ENCODE measurements around the gene SHROOM3.

Gene SHROOM3

GRCh38 chr4:76459291-76459723 lies 24.3 kb downstream of the SHROOM3 start:
- Histone ChIP-seq H3K4me3 (ENCODE audit: low read length in 2 of 2) (no peak overlapping the region), H3K4me1 (ENCODE audit: control insufficient read depth in 2 of 2, insufficient read depth in 2 of 2, low read length in 2 of 2) (no peaks in the 10 kb centered on the region), H3K9me3 (ENCODE audit: control insufficient read depth in 2 of 2, low read length in 2 of 2) (peaks cover 0 to 2% of the 10 kb centered on the region in 2 donors), H3K36me3 (ENCODE audit: control insufficient read depth in 2 of 2, insufficient read depth in 2 of 2, low read length in 2 of 2) (no peaks in the 10 kb centered on the region), H3K27me3 (ENCODE audit: control insufficient read depth in 2 of 2, insufficient read depth in 2 of 2, low read length in 2 of 2) (no peaks in the 10 kb centered on the region), H3K27ac (ENCODE audit: low read depth in 2 of 2, low read length in 2 of 2) (no peak overlapping the region), H3K9ac (ENCODE audit: low read depth in 1 of 2, low read length in 2 of 2) (no peak overlapping the region)

- no peaks in the 10 kb centered on the region for H3K4me1 ChIP-seq (ENCODE audit: control insufficient read depth in 2 of 2, insufficient read depth in 2 of 2, low read length in 2 of 2)
- H3K4me3 ChIP-seq (ENCODE audit: low read length in 2 of 2): no peak overlapping the region
- peaks cover 0 to 2% of the 10 kb centered on the region in 2 donors for H3K9me3 ChIP-seq (ENCODE audit: control insufficient read depth in 2 of 2, low read length in 2 of 2)
- H3K9ac ChIP-seq (ENCODE audit: low read depth in 1 of 2, low read length in 2 of 2): no peak overlapping the region
- no peak overlapping the region for H3K27ac ChIP-seq (ENCODE audit: low read depth in 2 of 2, low read length in 2 of 2)
- H3K36me3 ChIP-seq (ENCODE audit: control insufficient read depth in 2 of 2, insufficient read depth in 2 of 2, low read length in 2 of 2): no peaks in the 10 kb centered on the region
- no peaks in the 10 kb centered on the region for H3K27me3 ChIP-seq (ENCODE audit: control insufficient read depth in 2 of 2, insufficient read depth in 2 of 2, low read length in 2 of 2)
These were observed 28.5 kb downstream of the SHROOM3 start for GRCh38 chr4:76463568-76463967.

- no peaks in the 10 kb centered on the region for H3K9me3 ChIP-seq (ENCODE audit: control insufficient read depth in 2 of 2, low read length in 2 of 2)
- no peak overlapping the region for H3K27ac ChIP-seq (ENCODE audit: low read depth in 2 of 2, low read length in 2 of 2)
- H3K36me3 ChIP-seq (ENCODE audit: control insufficient read depth in 2 of 2, insufficient read depth in 2 of 2, low read length in 2 of 2): no peaks in the 10 kb centered on the region
- no peak overlapping the region for H3K4me3 ChIP-seq (ENCODE audit: low read length in 2 of 2)
- H3K27me3 ChIP-seq (ENCODE audit: control insufficient read depth in 2 of 2, insufficient read depth in 2 of 2, low read length in 2 of 2): no peaks in the 10 kb centered on the region
- no peak overlapping the region for H3K9ac ChIP-seq (ENCODE audit: low read depth in 1 of 2, low read length in 2 of 2)
- no peaks in the 10 kb centered on the region for H3K4me1 ChIP-seq (ENCODE audit: control insufficient read depth in 2 of 2, insufficient read depth in 2 of 2, low read length in 2 of 2)
These were observed 35.0 kb downstream of the SHROOM3 start for GRCh38 chr4:76470064-76470463.

- Histone ChIP-seq H3K36me3 (ENCODE audit: control insufficient read depth in 2 of 2, insufficient read depth in 2 of 2, low read length in 2 of 2) (no peaks in the 10 kb centered on the region), H3K9ac (ENCODE audit: low read depth in 1 of 2, low read length in 2 of 2) (no peak overlapping the region)
These were observed 35.5 kb downstream of the SHROOM3 start for GRCh38 chr4:76470532-76470931.

GRCh38 chr4:76476571-76476970 lies 41.5 kb downstream of the SHROOM3 start:
- no peaks in the 10 kb centered on the region for H3K36me3 ChIP-seq (ENCODE audit: control insufficient read depth in 2 of 2, insufficient read depth in 2 of 2, low read length in 2 of 2)
- no peaks in the 10 kb centered on the region for H3K9me3 ChIP-seq (ENCODE audit: control insufficient read depth in 2 of 2, low read length in 2 of 2)
- H3K27me3 ChIP-seq (ENCODE audit: control insufficient read depth in 2 of 2, insufficient read depth in 2 of 2, low read length in 2 of 2): no peaks in the 10 kb centered on the region
- no peaks in the 10 kb centered on the region for H3K4me1 ChIP-seq (ENCODE audit: control insufficient read depth in 2 of 2, insufficient read depth in 2 of 2, low read length in 2 of 2)
- H3K9ac ChIP-seq (ENCODE audit: low read depth in 1 of 2, low read length in 2 of 2): no peak overlapping the region
- no peak overlapping the region for H3K4me3 ChIP-seq (ENCODE audit: low read length in 2 of 2)
- H3K27ac ChIP-seq (ENCODE audit: low read depth in 2 of 2, low read length in 2 of 2): no peak overlapping the region

More at GRCh38 chr4:76470532-76470931, 35.5 kb downstream of the SHROOM3 start:
- Histone ChIP-seq H3K9me3 (ENCODE audit: control insufficient read depth in 2 of 2, low read length in 2 of 2) (no peaks in the 10 kb centered on the region), H3K4me3 (ENCODE audit: low read length in 2 of 2) (no peak overlapping the region), H3K27me3 (ENCODE audit: control insufficient read depth in 2 of 2, insufficient read depth in 2 of 2, low read length in 2 of 2) (no peaks in the 10 kb centered on the region), H3K4me1 (ENCODE audit: control insufficient read depth in 2 of 2, insufficient read depth in 2 of 2, low read length in 2 of 2) (no peaks in the 10 kb centered on the region), H3K27ac (ENCODE audit: low read depth in 2 of 2, low read length in 2 of 2) (no peak overlapping the region)

GRCh38 chr4:76484654-76485053 lies 49.6 kb downstream of the SHROOM3 start:
- no peak overlapping the region for H3K27ac ChIP-seq (ENCODE audit: low read depth in 2 of 2, low read length in 2 of 2)
- H3K4me1 ChIP-seq (ENCODE audit: control insufficient read depth in 2 of 2, insufficient read depth in 2 of 2, low read length in 2 of 2): no peaks in the 10 kb centered on the region
- H3K9me3 ChIP-seq (ENCODE audit: control insufficient read depth in 2 of 2, low read length in 2 of 2): no peaks in the 10 kb centered on the region
- no peaks in the 10 kb centered on the region for H3K27me3 ChIP-seq (ENCODE audit: control insufficient read depth in 2 of 2, insufficient read depth in 2 of 2, low read length in 2 of 2)
- no peaks in the 10 kb centered on the region for H3K36me3 ChIP-seq (ENCODE audit: control insufficient read depth in 2 of 2, insufficient read depth in 2 of 2, low read length in 2 of 2)
- no peak overlapping the region for H3K4me3 ChIP-seq (ENCODE audit: low read length in 2 of 2)
- H3K9ac ChIP-seq (ENCODE audit: low read depth in 1 of 2, low read length in 2 of 2): no peak overlapping the region

- Histone ChIP-seq H3K9me3 (ENCODE audit: control insufficient read depth in 2 of 2, low read length in 2 of 2) (no peaks in the 10 kb centered on the region), H3K36me3 (ENCODE audit: control insufficient read depth in 2 of 2, insufficient read depth in 2 of 2, low read length in 2 of 2) (no peaks in the 10 kb centered on the region), H3K27ac (ENCODE audit: low read depth in 2 of 2, low read length in 2 of 2) (no peak overlapping the region), H3K4me1 (ENCODE audit: control insufficient read depth in 2 of 2, insufficient read depth in 2 of 2, low read length in 2 of 2) (no peaks in the 10 kb centered on the region), H3K4me3 (ENCODE audit: low read length in 2 of 2) (no peak overlapping the region), H3K27me3 (ENCODE audit: control insufficient read depth in 2 of 2, insufficient read depth in 2 of 2, low read length in 2 of 2) (no peaks in the 10 kb centered on the region), H3K9ac (ENCODE audit: low read depth in 1 of 2, low read length in 2 of 2) (no peak overlapping the region)
These were observed 50.4 kb downstream of the SHROOM3 start for GRCh38 chr4:76485450-76485849.

- H3K9ac ChIP-seq (ENCODE audit: low read depth in 1 of 2, low read length in 2 of 2): no peak overlapping the region
- no peak overlapping the region for H3K27ac ChIP-seq (ENCODE audit: low read depth in 2 of 2, low read length in 2 of 2)
- no peaks in the 10 kb centered on the region for H3K9me3 ChIP-seq (ENCODE audit: control insufficient read depth in 2 of 2, low read length in 2 of 2)
- no peaks in the 10 kb centered on the region for H3K4me1 ChIP-seq (ENCODE audit: control insufficient read depth in 2 of 2, insufficient read depth in 2 of 2, low read length in 2 of 2)
- no peaks in the 10 kb centered on the region for H3K27me3 ChIP-seq (ENCODE audit: control insufficient read depth in 2 of 2, insufficient read depth in 2 of 2, low read length in 2 of 2)
- no peak overlapping the region for H3K4me3 ChIP-seq (ENCODE audit: low read length in 2 of 2)
- no peaks in the 10 kb centered on the region for H3K36me3 ChIP-seq (ENCODE audit: control insufficient read depth in 2 of 2, insufficient read depth in 2 of 2, low read length in 2 of 2)
These were observed 51.7 kb downstream of the SHROOM3 start for GRCh38 chr4:76486588-76487276.

- H3K4me1 ChIP-seq (ENCODE audit: control insufficient read depth in 2 of 2, insufficient read depth in 2 of 2, low read length in 2 of 2): no peaks in the 10 kb centered on the region
- H3K36me3 ChIP-seq (ENCODE audit: control insufficient read depth in 2 of 2, insufficient read depth in 2 of 2, low read length in 2 of 2): no peaks in the 10 kb centered on the region
- no peak overlapping the region for H3K4me3 ChIP-seq (ENCODE audit: low read length in 2 of 2)
- H3K9me3 ChIP-seq (ENCODE audit: control insufficient read depth in 2 of 2, low read length in 2 of 2): no peaks in the 10 kb centered on the region
- H3K27ac ChIP-seq (ENCODE audit: low read depth in 2 of 2, low read length in 2 of 2): no peak overlapping the region
- no peaks in the 10 kb centered on the region for H3K27me3 ChIP-seq (ENCODE audit: control insufficient read depth in 2 of 2, insufficient read depth in 2 of 2, low read length in 2 of 2)
- no peak overlapping the region for H3K9ac ChIP-seq (ENCODE audit: low read depth in 1 of 2, low read length in 2 of 2)
These were observed 52.6 kb downstream of the SHROOM3 start for GRCh38 chr4:76487621-76488020.

GRCh38 chr4:76488455-76488854 lies 53.4 kb downstream of the SHROOM3 start:
- Histone ChIP-seq H3K9me3 (ENCODE audit: control insufficient read depth in 2 of 2, low read length in 2 of 2) (no peaks in the 10 kb centered on the region), H3K4me1 (ENCODE audit: control insufficient read depth in 2 of 2, insufficient read depth in 2 of 2, low read length in 2 of 2) (no peaks in the 10 kb centered on the region), H3K4me3 (ENCODE audit: low read length in 2 of 2) (no peak overlapping the region), H3K27ac (ENCODE audit: low read depth in 2 of 2, low read length in 2 of 2) (no peak overlapping the region), H3K27me3 (ENCODE audit: control insufficient read depth in 2 of 2, insufficient read depth in 2 of 2, low read length in 2 of 2) (no peaks in the 10 kb centered on the region), H3K9ac (ENCODE audit: low read depth in 1 of 2, low read length in 2 of 2) (no peak overlapping the region), H3K36me3 (ENCODE audit: control insufficient read depth in 2 of 2, insufficient read depth in 2 of 2, low read length in 2 of 2) (no peaks in the 10 kb centered on the region)
